ENCODE results near the gene LRFN4. TPM values are rescaled to one million over a fixed set of nuclear protein-coding genes. Genes with fewer than 3 reads are reported as not detected.

The LRFN4 gene
- total and polyA plus RNA-seq, 2 of the 13 experiments (the other 11 are each of a cell fraction or from before 2014, with no cell fraction given): 1.3 to 6.8 TPM

DNA sequence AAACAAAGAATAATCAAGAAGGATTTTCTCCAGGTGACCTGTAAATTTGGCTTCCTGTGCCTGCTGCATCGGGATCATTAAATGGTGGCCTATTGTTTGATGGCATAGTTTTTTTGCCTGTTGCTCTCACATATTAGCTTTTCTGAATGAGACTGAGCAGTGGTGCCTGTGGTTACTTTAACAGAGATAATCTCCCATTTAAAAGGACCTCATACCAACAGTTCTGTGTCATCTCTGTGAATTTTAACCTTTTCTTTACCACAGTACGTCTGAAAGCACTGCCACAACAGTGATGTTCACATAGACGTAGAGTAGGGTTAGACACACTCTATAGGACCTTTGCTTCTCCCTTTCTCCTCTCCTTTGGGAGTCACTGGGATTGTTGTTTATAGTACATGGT is 36.5 kb upstream of the LRFN4 start:
- Histone ChIP-seq H3K4me1 (ENCODE audit: insufficient read depth, low read length) (no peaks in the 10 kb centered on the region), H4K20me1 (ENCODE audit: insufficient read depth, low read length) (no peaks in the 10 kb centered on the region), H3K27ac (ENCODE audit: extremely low read length, insufficient read depth, low read length) (no peak overlapping the region), H2AFZ (ENCODE audit: low read length) (no peak overlapping the region), H3K27me3 (ENCODE audit: control insufficient read depth in 1 of 2, insufficient read depth in 2 of 2, low read length in 2 of 2) (no peaks in the 10 kb centered on the region), H3K36me3 (replicated peaks in 1 of 2; ENCODE audit: control insufficient read depth in 1 of 2, insufficient read depth in 2 of 2, low read length in 2 of 2) (peaks cover 0 to 4% of the 10 kb centered on the region in 2 experiments; a peak in 1 of 5 replicates), H3K9ac (ENCODE audit: insufficient read depth, low read depth, low read length) (no peak overlapping the region), H3K9me3 (ENCODE audit: low read length) (no peaks in the 10 kb centered on the region), H3K79me2 (ENCODE audit: insufficient read depth, low read length) (no peaks in the 10 kb centered on the region), H3K4me3 (replicated peaks in 1 of 3; ENCODE audit: insufficient read depth in 1 of 3, low read depth in 2 of 3, low read length in 3 of 3) (no peak overlapping the region), H3K4me2 (ENCODE audit: low read depth, low read length) (no peak overlapping the region)
- no peak for ATAC-seq
- TF ChIP-seq NONO (IDR thresholded peaks at IDR 0.05): no peak
- no peak for TF ChIP-seq NONO (CRISPR knock-in tag; conservative IDR thresholded peaks at IDR 0.05)
- no peak for DNase-seq (ENCODE audit: low spot score)
- ChIA-PET CTCF (ENCODE audit: low intra/inter-chr PET ratio, low total read pairs) (no interaction called here), POLR2A (no interaction called here)
- intact Hi-C loops (cut with micrococcal nuclease; ENCODE audit: unreplicated experiment): no loop called here
- FAIRE-seq: no peak
- 96% methylated on average over 3 of the region's 3 CpGs for WGBS (ENCODE audit: low lambda C conversion rate)
- BruUV-seq (replicated peaks): no TSS peak
- in situ Hi-C loops (cut with HindIII; ENCODE audit: extremely low pct_ligation_motif_present, low pct_unique_long_range_greater_than_20kb): no loop called here

DNA sequence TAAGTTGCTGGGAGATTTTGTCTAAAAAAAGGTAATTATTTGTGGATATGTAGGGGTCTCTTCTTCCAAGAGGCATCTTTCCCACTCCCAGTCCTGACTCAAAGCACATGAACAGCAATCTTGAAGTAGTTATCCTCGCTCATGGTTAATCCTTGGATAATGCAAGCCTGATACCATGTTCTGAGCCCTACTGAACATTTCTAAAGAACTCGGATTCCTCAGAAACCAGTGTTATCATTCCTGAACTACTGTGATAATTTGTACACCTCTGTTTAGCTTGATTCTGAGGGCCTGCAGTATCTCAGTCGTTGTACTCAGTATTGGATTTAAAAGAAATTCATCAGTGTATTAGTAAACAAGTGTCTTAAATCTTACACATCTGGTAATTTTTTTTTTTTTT is 36.0 kb upstream of the LRFN4 start:
- no TSS peak for BruUV-seq (replicated peaks)
- no peak for ATAC-seq
- no peak for TF ChIP-seq MTA1 (CRISPR knock-in tag; IDR thresholded peaks at IDR 0.05; ENCODE audit: borderline replicate concordance)
- no peak for TF ChIP-seq ZNF263 (CRISPR knock-in tag; IDR thresholded peaks at IDR 0.05)
- no peak for TF ChIP-seq ZC3H13 (CRISPR knock-in tag; IDR thresholded peaks at IDR 0.05)
- TF ChIP-seq ZFP90 (CRISPR knock-in tag; IDR thresholded peaks at IDR 0.05; ENCODE audit: borderline replicate concordance): no peak
- TF ChIP-seq ZNF629 (CRISPR knock-in tag; conservative IDR thresholded peaks at IDR 0.05): no peak
- no peak for TF ChIP-seq THAP11 (CRISPR knock-in tag; IDR thresholded peaks at IDR 0.05)
- TF ChIP-seq SMAD3 (CRISPR knock-in tag; IDR thresholded peaks at IDR 0.05): no peak
- no peak for TF ChIP-seq ZNF530 (CRISPR knock-in tag; IDR thresholded peaks at IDR 0.05; ENCODE audit: low read depth)
- TF ChIP-seq TMF1 (CRISPR knock-in tag; IDR thresholded peaks at IDR 0.05; ENCODE audit: low read depth): no peak
- TF ChIP-seq SRY (CRISPR knock-in tag; IDR thresholded peaks at IDR 0.05): no peak
- TF ChIP-seq ZNF772 (CRISPR knock-in tag; IDR thresholded peaks at IDR 0.05): no peak
- no peak for TF ChIP-seq SKI (IDR thresholded peaks at IDR 0.05; ENCODE audit: partially characterized antibody)
- TF ChIP-seq ZNF10 (CRISPR knock-in tag; IDR thresholded peaks at IDR 0.05; ENCODE audit: borderline replicate concordance, low read depth): no peak
- no peak for TF ChIP-seq ZNF788 (CRISPR knock-in tag; IDR thresholded peaks at IDR 0.05; ENCODE audit: borderline replicate concordance)
- no peak for TF ChIP-seq ZNF235 (CRISPR knock-in tag; IDR thresholded peaks at IDR 0.05; ENCODE audit: borderline replicate concordance)
- no peak for TF ChIP-seq EEA1 (CRISPR knock-in tag; IDR thresholded peaks at IDR 0.05; ENCODE audit: borderline replicate concordance)
- TF ChIP-seq AKAP8 (CRISPR knock-in tag; IDR thresholded peaks at IDR 0.05): no peak
- TF ChIP-seq, protein P1, sequence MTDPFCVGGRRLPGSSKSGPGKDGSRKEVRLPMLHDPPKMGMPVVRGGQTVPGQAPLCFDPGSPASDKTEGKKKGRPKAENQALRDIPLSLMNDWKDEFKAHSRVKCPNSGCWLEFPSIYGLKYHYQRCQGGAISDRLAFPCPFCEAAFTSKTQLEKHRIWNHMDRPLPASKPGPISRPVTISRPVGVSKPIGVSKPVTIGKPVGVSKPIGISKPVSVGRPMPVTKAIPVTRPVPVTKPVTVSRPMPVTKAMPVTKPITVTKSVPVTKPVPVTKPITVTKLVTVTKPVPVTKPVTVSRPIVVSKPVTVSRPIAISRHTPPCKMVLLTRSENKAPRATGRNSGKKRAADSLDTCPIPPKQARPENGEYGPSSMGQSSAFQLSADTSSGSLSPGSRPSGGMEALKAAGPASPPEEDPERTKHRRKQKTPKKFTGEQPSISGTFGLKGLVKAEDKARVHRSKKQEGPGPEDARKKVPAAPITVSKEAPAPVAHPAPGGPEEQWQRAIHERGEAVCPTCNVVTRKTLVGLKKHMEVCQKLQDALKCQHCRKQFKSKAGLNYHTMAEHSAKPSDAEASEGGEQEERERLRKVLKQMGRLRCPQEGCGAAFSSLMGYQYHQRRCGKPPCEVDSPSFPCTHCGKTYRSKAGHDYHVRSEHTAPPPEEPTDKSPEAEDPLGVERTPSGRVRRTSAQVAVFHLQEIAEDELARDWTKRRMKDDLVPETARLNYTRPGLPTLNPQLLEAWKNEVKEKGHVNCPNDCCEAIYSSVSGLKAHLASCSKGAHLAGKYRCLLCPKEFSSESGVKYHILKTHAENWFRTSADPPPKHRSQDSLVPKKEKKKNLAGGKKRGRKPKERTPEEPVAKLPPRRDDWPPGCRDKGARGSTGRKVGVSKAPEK (CRISPR knock-in tag; IDR thresholded peaks at IDR 0.05; ENCODE audit: borderline replicate concordance): no peak
- Histone ChIP-seq H2AFZ (ENCODE audit: low read length) (no peak overlapping the region), H3K27me3 (ENCODE audit: control insufficient read depth in 1 of 2, insufficient read depth in 2 of 2, low read length in 2 of 2) (no peaks in the 10 kb centered on the region), H3K4me3 (replicated peaks in 1 of 3; ENCODE audit: insufficient read depth in 1 of 3, low read depth in 2 of 3, low read length in 3 of 3) (no peak overlapping the region), H4K20me1 (ENCODE audit: insufficient read depth, low read length) (no peaks in the 10 kb centered on the region), H3K9ac (ENCODE audit: insufficient read depth, low read depth, low read length) (no peak overlapping the region), H3K79me2 (ENCODE audit: insufficient read depth, low read length) (no peaks in the 10 kb centered on the region), H3K4me2 (ENCODE audit: low read depth, low read length) (no peak overlapping the region), H3K4me1 (ENCODE audit: insufficient read depth, low read length) (no peaks in the 10 kb centered on the region), H3K27ac (ENCODE audit: extremely low read length, insufficient read depth, low read length) (no peak overlapping the region), H3K36me3 (replicated peaks in 1 of 2; ENCODE audit: control insufficient read depth in 1 of 2, insufficient read depth in 2 of 2, low read length in 2 of 2) (peaks cover 0 to 4% of the 10 kb centered on the region in 2 experiments; a peak in 1 of 5 replicates), H3K9me3 (ENCODE audit: low read length) (no peaks in the 10 kb centered on the region)
- WGBS (ENCODE audit: low lambda C conversion rate): 91% methylated on average over 3 of the region's 3 CpGs
- no peak for DNase-seq (ENCODE audit: low spot score)
- CTCF ChIA-PET (ENCODE audit: low intra/inter-chr PET ratio, low total read pairs): no interaction called here
- intact Hi-C loops (cut with micrococcal nuclease; ENCODE audit: unreplicated experiment) (no loop called here), in situ Hi-C loops (cut with HindIII; ENCODE audit: extremely low pct_ligation_motif_present, low pct_unique_long_range_greater_than_20kb) (no loop called here)
- FAIRE-seq: no peak
- POLR2A ChIA-PET: no interaction called here
